ENCODE data around the gene RORC.

The RORC gene

GRCh38 chr1:151839457-151840403 is 8.1 kb upstream of the RORC start, which contains the start of gene C2CD4D:
C2CD4D (minus strand) TSS chr1:151839820; CDS start chr1:151838989, 831 bp downstream.
- DNase-seq (ENCODE audit: low spot score) = peak; percentile 71
- Mint-ChIP-seq H3K36me3 (ENCODE audit: low read depth) (no peaks in the 10 kb centered on the region), H3K27ac (peak within 1 kb of the TSS; percentile 75), H3K27me3 (ENCODE audit: low read depth) (peaks cover 3% of the 10 kb centered on the region), H3K4me1 (ENCODE audit: low read depth) (peaks cover 41% of the 10 kb centered on the region), H3K9me3 (no peaks in the 10 kb centered on the region), H3K4me3 (peak within 1 kb of the TSS; percentile 79)

- DNase-seq (ENCODE audit: low spot score) = no peak
- peak overlapping the region; percentile 75 for H3K27ac Mint-ChIP-seq
- peaks cover 3% of the 10 kb centered on the region for H3K27me3 Mint-ChIP-seq (ENCODE audit: low read depth)
- peaks cover 44% of the 10 kb centered on the region for H3K4me1 Mint-ChIP-seq (ENCODE audit: low read depth)
- H3K36me3 Mint-ChIP-seq (ENCODE audit: low read depth) = no peaks in the 10 kb centered on the region
- H3K9me3 Mint-ChIP-seq = no peaks in the 10 kb centered on the region
- peak overlapping the region; percentile 79 for H3K4me3 Mint-ChIP-seq
Measured at GRCh38 chr1:151839082-151839412, 7.4 kb upstream of the RORC start.

DNA sequence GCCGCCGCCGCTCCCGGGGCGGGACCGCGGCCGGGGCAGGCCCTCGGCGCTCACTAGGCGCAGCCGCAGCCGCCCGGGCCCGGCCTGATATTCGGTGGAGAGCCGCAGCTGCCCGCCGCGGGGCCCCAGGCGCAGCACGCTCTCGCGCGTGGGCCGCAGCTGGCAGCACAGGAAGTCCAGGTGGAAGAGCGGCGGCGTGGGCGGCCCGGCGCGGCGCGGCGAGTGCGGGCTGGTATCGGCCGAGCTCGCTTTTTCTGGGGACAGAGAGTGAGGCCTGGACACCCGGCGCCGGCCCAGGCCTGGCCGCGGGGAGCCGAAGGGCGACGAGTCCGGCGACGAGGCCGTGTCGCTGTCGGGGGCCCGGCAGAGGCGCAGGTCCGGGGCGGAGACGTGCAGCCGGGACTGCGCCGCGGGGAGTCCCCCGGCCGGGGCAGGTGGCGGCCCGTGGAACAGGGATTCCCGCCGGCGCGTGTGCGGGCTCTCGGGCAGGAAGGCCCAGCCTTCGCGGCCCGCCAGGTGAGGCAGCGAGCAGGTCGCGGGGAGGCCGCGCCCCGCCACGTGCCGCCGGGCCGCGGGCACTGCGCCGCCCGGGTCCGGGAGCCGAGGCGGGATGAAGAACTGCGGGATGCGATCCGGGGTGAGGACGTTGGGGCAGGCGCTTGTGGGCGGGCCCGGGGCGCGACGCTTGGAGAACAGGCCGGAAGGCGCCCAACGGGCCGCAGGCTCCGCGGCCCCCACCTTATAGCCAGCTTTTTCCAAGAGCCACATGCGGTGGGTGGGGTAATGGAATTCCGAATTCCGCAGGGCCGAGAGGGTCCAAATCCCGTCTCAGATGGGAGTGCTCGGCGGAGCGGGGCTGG is 6.8 kb upstream of the RORC start:
- Mint-ChIP-seq H3K27ac (peak overlapping the region; percentile 75), H3K27me3 (ENCODE audit: low read depth) (peaks cover 3% of the 10 kb centered on the region), H3K9me3 (no peaks in the 10 kb centered on the region), H3K4me3 (peak overlapping the region; percentile 79), H3K36me3 (ENCODE audit: low read depth) (no peaks in the 10 kb centered on the region), H3K4me1 (ENCODE audit: low read depth) (peaks cover 50% of the 10 kb centered on the region)
- peak; percentile 68 for DNase-seq (ENCODE audit: low spot score)

DNA sequence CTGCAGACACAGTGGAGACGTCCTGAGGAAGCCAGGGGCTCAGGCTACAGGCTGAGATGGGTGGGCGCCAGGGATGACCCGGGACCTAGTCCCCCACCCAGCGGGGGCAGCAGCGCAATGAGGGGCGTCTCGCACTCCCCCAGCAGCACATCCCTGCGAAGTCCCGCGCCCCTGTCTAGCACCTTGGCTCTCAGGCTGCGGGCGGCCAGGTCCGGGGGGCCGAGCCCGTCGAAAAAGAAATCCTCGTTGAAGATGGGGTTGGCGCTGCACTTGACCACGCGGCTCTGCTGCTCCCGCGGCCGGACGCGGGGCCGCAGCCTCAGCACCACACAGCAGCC is 6.3 kb upstream of the RORC start:
- Mint-ChIP-seq H3K4me3 (peak overlapping the region; percentile 88), H3K36me3 (ENCODE audit: low read depth) (no peaks in the 10 kb centered on the region), H3K4me1 (ENCODE audit: low read depth) (peaks cover 54% of the 10 kb centered on the region), H3K27ac (peak overlapping the region; percentile 89), H3K9me3 (no peaks in the 10 kb centered on the region), H3K27me3 (ENCODE audit: low read depth) (peaks cover 3% of the 10 kb centered on the region)
- DNase-seq (ENCODE audit: low spot score) = no peak

GRCh38 chr1:151837197-151837596 is 5.6 kb upstream of the RORC start:
- Mint-ChIP-seq H3K27ac (peak overlapping the region; percentile 89), H3K36me3 (ENCODE audit: low read depth) (no peaks in the 10 kb centered on the region), H3K4me3 (peak overlapping the region; percentile 88), H3K27me3 (ENCODE audit: low read depth) (peaks cover 3% of the 10 kb centered on the region), H3K4me1 (ENCODE audit: low read depth) (peaks cover 55% of the 10 kb centered on the region), H3K9me3 (no peaks in the 10 kb centered on the region)
- peak; percentile 24 for DNase-seq (ENCODE audit: low spot score)

- peaks cover 55% of the 10 kb centered on the region for H3K4me1 Mint-ChIP-seq (ENCODE audit: low read depth)
- peaks cover 3% of the 10 kb centered on the region for H3K27me3 Mint-ChIP-seq (ENCODE audit: low read depth)
- H3K36me3 Mint-ChIP-seq (ENCODE audit: low read depth) = no peaks in the 10 kb centered on the region
Measured at GRCh38 chr1:151835596-151835995, 4.0 kb upstream of the RORC start.

DNA sequence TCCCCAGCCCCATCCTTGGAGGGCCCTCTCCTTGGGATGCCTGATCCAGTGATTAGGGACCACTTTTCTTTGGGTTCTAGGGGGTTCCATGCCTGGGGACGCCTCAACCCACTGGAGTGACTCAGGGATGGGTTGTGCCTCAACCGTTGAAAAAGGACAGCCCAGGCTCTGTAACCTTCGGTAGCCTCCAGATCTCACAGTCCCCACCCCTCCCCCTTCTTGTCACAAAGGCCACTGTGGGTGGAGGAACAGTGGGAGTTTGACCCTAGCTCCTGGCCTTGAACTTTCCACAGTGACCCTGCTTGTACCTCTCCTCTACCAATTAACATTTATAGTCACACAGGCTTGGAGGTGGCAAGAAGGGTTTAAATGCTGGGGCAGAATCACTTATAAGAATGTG is 2.6 kb upstream of the RORC start:
- no peaks in the 10 kb centered on the region for H3K36me3 Mint-ChIP-seq (ENCODE audit: low read depth)
- peaks cover 3% of the 10 kb centered on the region for H3K27me3 Mint-ChIP-seq (ENCODE audit: low read depth)
- no peaks in the 10 kb centered on the region for H3K9me3 Mint-ChIP-seq
- peak; percentile 27 for DNase-seq (ENCODE audit: low spot score)
- peak overlapping the region; percentile 50 for H3K27ac Mint-ChIP-seq
- H3K4me3 Mint-ChIP-seq = peak overlapping the region; percentile 19
- H3K4me1 Mint-ChIP-seq (ENCODE audit: low read depth) = peaks cover 56% of the 10 kb centered on the region

More at GRCh38 chr1:151835596-151835995, 4.0 kb upstream of the RORC start:
- DNase-seq (ENCODE audit: low spot score) = no peak
- Mint-ChIP-seq H3K9me3 (no peaks in the 10 kb centered on the region), H3K4me3 (no peak overlapping the region), H3K27ac (no peak overlapping the region)

DNA sequence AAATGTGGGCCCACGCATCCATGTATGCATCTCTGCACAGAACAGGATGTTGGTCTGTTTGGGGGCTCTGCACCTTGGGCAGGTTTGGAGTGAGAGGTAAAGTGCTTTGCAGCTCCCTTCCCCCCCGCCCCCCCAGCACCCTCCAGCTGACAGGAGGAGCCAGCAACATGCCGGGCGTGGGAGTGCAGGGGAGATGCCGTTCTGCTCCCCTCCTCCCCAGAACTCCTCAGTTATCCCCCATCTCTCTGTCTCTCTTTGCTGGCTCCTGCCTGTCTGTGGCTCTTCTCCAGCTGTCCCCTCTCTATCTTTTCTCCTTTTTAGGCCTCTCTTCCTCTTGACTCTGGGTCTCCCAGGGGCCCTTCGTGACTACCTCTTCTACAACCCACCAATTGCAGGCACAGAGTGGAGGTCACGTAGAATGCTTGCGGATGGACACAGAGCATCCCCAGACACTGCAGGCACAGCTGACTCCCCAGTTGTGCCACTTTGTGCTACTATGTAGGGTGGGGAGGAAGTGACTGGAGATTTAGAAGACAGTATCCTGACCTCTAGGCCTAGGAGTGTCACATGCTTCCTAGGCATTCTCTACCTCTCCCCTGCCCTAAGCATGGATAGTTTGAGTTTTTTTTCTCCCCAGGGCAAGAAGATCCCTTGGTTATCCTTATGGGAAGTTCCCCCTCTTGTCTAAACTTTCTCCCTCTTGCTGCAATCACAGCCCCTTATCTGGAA is 1.7 kb upstream of the RORC start:
- Mint-ChIP-seq H3K36me3 (ENCODE audit: low read depth) (no peaks in the 10 kb centered on the region), H3K27me3 (ENCODE audit: low read depth) (peaks cover 3% of the 10 kb centered on the region), H3K4me3 (peak overlapping the region; percentile 19), H3K4me1 (ENCODE audit: low read depth) (peaks cover 59% of the 10 kb centered on the region), H3K27ac (peak overlapping the region; percentile 50), H3K9me3 (no peaks in the 10 kb centered on the region)
- no peak for DNase-seq (ENCODE audit: low spot score)

DNA sequence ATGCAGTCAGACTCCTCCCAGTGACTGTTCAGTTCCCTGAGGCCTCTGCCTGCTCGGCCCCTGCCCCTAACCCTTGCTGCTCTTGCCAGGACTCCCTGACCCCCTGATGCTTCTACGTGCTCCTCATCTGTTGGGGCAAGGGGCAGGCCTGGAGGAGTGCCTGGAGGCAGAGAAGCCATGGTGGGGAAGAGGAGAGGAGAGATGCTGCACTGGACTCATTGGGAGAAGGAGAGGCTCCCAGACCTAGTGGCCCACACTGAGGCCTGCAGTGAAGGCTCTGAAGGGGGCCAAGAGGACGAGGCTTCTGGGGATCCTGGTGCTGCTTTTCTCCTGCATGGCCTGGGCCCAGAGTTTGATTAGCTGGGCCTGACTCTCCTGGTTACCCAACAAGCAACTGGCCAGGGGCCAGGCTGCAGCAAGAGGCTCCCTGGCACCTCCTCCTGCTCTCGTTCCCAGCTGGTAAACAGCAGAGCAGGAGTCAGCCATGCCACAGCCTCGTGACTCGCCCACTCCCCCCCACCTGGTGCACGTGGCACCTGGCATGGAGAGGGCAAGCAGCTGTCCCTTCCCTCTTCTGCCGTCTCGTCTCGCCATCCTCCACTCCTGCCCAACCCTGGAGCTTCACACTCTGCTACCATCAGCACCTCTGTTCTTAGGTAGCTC is 847 bp upstream of the RORC start:
- H3K4me3 Mint-ChIP-seq = no peak overlapping the region
- no peaks in the 10 kb centered on the region for H3K9me3 Mint-ChIP-seq
- no peaks in the 10 kb centered on the region for H3K36me3 Mint-ChIP-seq (ENCODE audit: low read depth)
- H3K27me3 Mint-ChIP-seq (ENCODE audit: low read depth) = peaks cover under 1% of the 10 kb centered on the region
- H3K27ac Mint-ChIP-seq = peak overlapping the region; percentile 57
- peaks cover 63% of the 10 kb centered on the region for H3K4me1 Mint-ChIP-seq (ENCODE audit: low read depth)
- no peak for DNase-seq (ENCODE audit: low spot score)

- DNase-seq (ENCODE audit: low spot score) = no peak
- no peaks in the 10 kb centered on the region for H3K27me3 Mint-ChIP-seq (ENCODE audit: low read depth)
- H3K36me3 Mint-ChIP-seq (ENCODE audit: low read depth) = no peaks in the 10 kb centered on the region
- H3K4me1 Mint-ChIP-seq (ENCODE audit: low read depth) = peaks cover 53% of the 10 kb centered on the region
- H3K27ac Mint-ChIP-seq = peak overlapping the region; percentile 86
- H3K9me3 Mint-ChIP-seq = no peaks in the 10 kb centered on the region
- peak overlapping the region; percentile 33 for H3K4me3 Mint-ChIP-seq
Measured at GRCh38 chr1:151831256-151831591, 378 bp downstream of the RORC start.

- Mint-ChIP-seq H3K27ac (peak overlapping the region; percentile 86), H3K4me1 (ENCODE audit: low read depth) (peaks cover 50% of the 10 kb centered on the region), H3K4me3 (peak overlapping the region; percentile 62), H3K36me3 (ENCODE audit: low read depth) (no peaks in the 10 kb centered on the region), H3K27me3 (ENCODE audit: low read depth) (no peaks in the 10 kb centered on the region), H3K9me3 (no peaks in the 10 kb centered on the region)
- no peak for DNase-seq (ENCODE audit: low spot score)
Measured at GRCh38 chr1:151830055-151830454, 1.5 kb downstream of the RORC start.

- H3K4me3 Mint-ChIP-seq = peak overlapping the region; percentile 62
- peaks cover 49% of the 10 kb centered on the region for H3K4me1 Mint-ChIP-seq (ENCODE audit: low read depth)
- H3K9me3 Mint-ChIP-seq = no peaks in the 10 kb centered on the region
- H3K27me3 Mint-ChIP-seq (ENCODE audit: low read depth) = no peaks in the 10 kb centered on the region
- no peak for DNase-seq (ENCODE audit: low spot score)
- peak overlapping the region; percentile 86 for H3K27ac Mint-ChIP-seq
- no peaks in the 10 kb centered on the region for H3K36me3 Mint-ChIP-seq (ENCODE audit: low read depth)
Measured at GRCh38 chr1:151829352-151830046, 2.1 kb downstream of the RORC start.

DNA sequence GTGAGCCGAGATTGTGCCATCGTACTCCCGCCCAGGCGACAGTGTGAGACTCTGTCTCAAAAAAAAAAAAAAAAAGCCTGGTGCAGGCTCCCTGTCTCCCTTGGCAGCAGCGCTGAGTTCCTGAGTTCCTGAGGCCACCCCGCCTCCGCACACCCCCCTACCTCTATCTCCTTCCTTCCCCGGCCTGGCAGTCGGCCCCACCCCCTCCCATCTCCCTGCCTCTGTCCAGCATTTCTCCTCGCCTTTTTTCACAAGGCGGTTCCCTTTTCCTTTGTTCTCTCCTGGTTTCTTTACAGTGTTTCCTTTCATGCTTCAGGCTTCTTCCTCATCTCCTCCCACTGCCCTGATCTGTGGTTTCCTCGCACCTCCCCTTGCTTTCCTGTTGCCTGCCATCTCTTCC is 2.7 kb downstream of the RORC start:
- H3K4me1 Mint-ChIP-seq (ENCODE audit: low read depth) = peaks cover 44% of the 10 kb centered on the region
- peak overlapping the region; percentile 62 for H3K4me3 Mint-ChIP-seq
- H3K27me3 Mint-ChIP-seq (ENCODE audit: low read depth) = no peaks in the 10 kb centered on the region
- no peak for DNase-seq (ENCODE audit: low spot score)
- H3K27ac Mint-ChIP-seq = peak overlapping the region; percentile 86
- no peaks in the 10 kb centered on the region for H3K36me3 Mint-ChIP-seq (ENCODE audit: low read depth)
- H3K9me3 Mint-ChIP-seq = no peaks in the 10 kb centered on the region

Data from T-helper 2 cell treated with Interferon-gamma antibody and Interleukin-4, amounts not matched to agents 5 μg/mL and 100 μg/mL, for 36 hours (primary cell).